Thoracic aorta (tissue), 2 donors: ENCODE data around the gene BRD3. TPM values are rescaled to one million over a fixed set of nuclear protein-coding genes. Genes with fewer than 3 reads are reported as not detected.

Experiments
- ATAC-seq: fragments of 150-250 bp; one replicate; pipeline ENCODE4 v1.8.0; 2017; ENCODE audit warnings: low read depth; ENCODE audit not compliant: insufficient number of reproducible peaks, low FRiP score
- DNase-seq: peaks from one replicate; pipeline ENCODE4 v3.0.0-alpha.2; 2020; ENCODE audit warnings: low spot score
- H3K27ac ChIP-seq, 2 donors: fragments of 200-600 bp; sonication (generic); 1 replicate in 1 of 2; 2 replicates in 1 of 2; pipeline ENCODE4 v1.5.1; 2016; ENCODE audit warnings: mild to moderate bottlenecking in 2 of 2, moderate library complexity in 2 of 2
- H3K27me3 ChIP-seq: fragments of 200-600 bp; sonication (generic); replicated peaks from 2 replicates; pipeline ENCODE4 v1.6.0; 2016; ENCODE audit warnings: mild to moderate bottlenecking; ENCODE audit not compliant: insufficient read depth
- H3K36me3 ChIP-seq: fragments of 200-600 bp; sonication (generic); one replicate; pipeline ENCODE4 v1.5.1; 2016
- H3K4me1 ChIP-seq, 2 donors: fragments of 200-600 bp; sonication (generic); 1 replicate in 1 of 2; 2 replicates in 1 of 2; pipeline versions ENCODE4 v1.5.1 to v1.6.0; 2016; ENCODE audit warnings: low read depth in 2 of 2, mild to moderate bottlenecking in 1 of 2; ENCODE audit not compliant: control insufficient read depth in 1 of 2
- H3K4me3 ChIP-seq: fragments of 200-600 bp; sonication (generic); 2 replicates; pipeline ENCODE4 v1.5.1; 2016; ENCODE audit warnings: mild to moderate bottlenecking
- H3K9me3 ChIP-seq: fragments of 200-600 bp; sonication (generic); 2 replicates; pipeline ENCODE4 v1.5.1; 2016
- CTCF ChIP-seq: fragments of 200-600 bp; sonication (generic); IDR thresholded peaks from one replicate; pipeline ENCODE4 v1.5.1; 2019; ENCODE audit warnings: antibody characterized with exemption
- total RNA-seq, 2 donors: library from RNA; depleted of rRNA; stranded (reverse); fragments of >200 nt; gene quantifications; one replicate each; pipeline versions ENCODE4 v1.1.0 to v1.2.3, GENCODE V29; 2016

The BRD3 gene
- total RNA-seq, 2 donors from 2014 or later: 22.1 to 47.9 TPM

GRCh38 chr9:134029248-134030226 is 38.3 kb downstream of the BRD3 start:
- Histone ChIP-seq H3K9me3 (no peaks in the 10 kb centered on the region), H3K4me1 (peaks cover 10 to 11% of the 10 kb centered on the region in 2 donors), H3K4me3 (no peak overlapping the region), H3K27me3 (no peaks in the 10 kb centered on the region), H3K36me3 (peaks cover 24% of the 10 kb centered on the region), H3K27ac (no peak overlapping the region)
- no peak for ATAC-seq
- DNase-seq: no peak
- TF ChIP-seq CTCF: no peak

- no peak for TF ChIP-seq CTCF
- H3K27me3 ChIP-seq: no peaks in the 10 kb centered on the region
- peaks cover 10 to 11% of the 10 kb centered on the region in 2 donors for H3K4me1 ChIP-seq
- no peak overlapping the region for H3K27ac ChIP-seq
- H3K36me3 ChIP-seq: peaks cover 16% of the 10 kb centered on the region
- DNase-seq (no peak), ATAC-seq (no peak)
- H3K9me3 ChIP-seq: no peaks in the 10 kb centered on the region
- H3K4me3 ChIP-seq: no peak overlapping the region
These were observed 39.1 kb downstream of the BRD3 start for GRCh38 chr9:134028575-134029247.

GRCh38 chr9:134028076-134028475 is 39.8 kb downstream of the BRD3 start:
- Histone ChIP-seq H3K27ac (no peak overlapping the region), H3K4me1 (peaks cover 10 to 11% of the 10 kb centered on the region in 2 donors), H3K27me3 (no peaks in the 10 kb centered on the region), H3K4me3 (no peak overlapping the region), H3K36me3 (peaks cover 12% of the 10 kb centered on the region), H3K9me3 (no peaks in the 10 kb centered on the region)
- DNase-seq (no peak), ATAC-seq (no peak)
- no peak for TF ChIP-seq CTCF

- no peak for TF ChIP-seq CTCF
- Histone ChIP-seq H3K27me3 (no peaks in the 10 kb centered on the region), H3K36me3 (peaks cover 12% of the 10 kb centered on the region), H3K4me1 (peaks cover 10 to 11% of the 10 kb centered on the region in 2 donors), H3K27ac (no peak overlapping the region), H3K4me3 (no peak overlapping the region), H3K9me3 (no peaks in the 10 kb centered on the region)
- ATAC-seq (no peak), DNase-seq (no peak)
These were observed 40.3 kb downstream of the BRD3 start for GRCh38 chr9:134027561-134027960.

GRCh38 chr9:134026981-134027380 is 40.8 kb downstream of the BRD3 start:
- DNase-seq: no peak
- Histone ChIP-seq H3K27me3 (no peaks in the 10 kb centered on the region), H3K27ac (no peak overlapping the region), H3K36me3 (peaks cover 12% of the 10 kb centered on the region), H3K4me1 (peaks cover 10 to 11% of the 10 kb centered on the region in 2 donors), H3K4me3 (no peak overlapping the region), H3K9me3 (no peaks in the 10 kb centered on the region)
- no peak for TF ChIP-seq CTCF
- no peak for ATAC-seq
